Thoracic aorta (tissue), 2 donors: ENCODE data around the gene DUSP15. TPM values are rescaled to one million over a fixed set of nuclear protein-coding genes. Genes with fewer than 3 reads are reported as not detected.

Experiments used
- ATAC-seq: fragments of 150-250 bp; one replicate; pipeline ENCODE4 v1.8.0; 2017; ENCODE audit warnings: low read depth; ENCODE audit not compliant: insufficient number of reproducible peaks, low FRiP score
- DNase-seq: peaks from one replicate; pipeline ENCODE4 v3.0.0-alpha.2; 2020; ENCODE audit warnings: low spot score
- H3K27ac ChIP-seq, 2 donors: fragments of 200-600 bp; sonication (generic); 1 replicate in 1 of 2; 2 replicates in 1 of 2; pipeline ENCODE4 v1.5.1; 2016; ENCODE audit warnings: mild to moderate bottlenecking in 2 of 2, moderate library complexity in 2 of 2
- H3K27me3 ChIP-seq: fragments of 200-600 bp; sonication (generic); replicated peaks from 2 replicates; pipeline ENCODE4 v1.6.0; 2016; ENCODE audit warnings: mild to moderate bottlenecking; ENCODE audit not compliant: insufficient read depth
- H3K36me3 ChIP-seq: fragments of 200-600 bp; sonication (generic); one replicate; pipeline ENCODE4 v1.5.1; 2016
- H3K4me1 ChIP-seq, 2 donors: fragments of 200-600 bp; sonication (generic); 1 replicate in 1 of 2; 2 replicates in 1 of 2; pipeline versions ENCODE4 v1.5.1 to v1.6.0; 2016; ENCODE audit warnings: low read depth in 2 of 2, mild to moderate bottlenecking in 1 of 2; ENCODE audit not compliant: control insufficient read depth in 1 of 2
- H3K4me3 ChIP-seq: fragments of 200-600 bp; sonication (generic); 2 replicates; pipeline ENCODE4 v1.5.1; 2016; ENCODE audit warnings: mild to moderate bottlenecking
- H3K9me3 ChIP-seq: fragments of 200-600 bp; sonication (generic); 2 replicates; pipeline ENCODE4 v1.5.1; 2016
- CTCF ChIP-seq: fragments of 200-600 bp; sonication (generic); IDR thresholded peaks from one replicate; pipeline ENCODE4 v1.5.1; 2019; ENCODE audit warnings: antibody characterized with exemption
- total RNA-seq, 2 donors: library from RNA; depleted of rRNA; stranded (reverse); fragments of >200 nt; gene quantifications; one replicate each; pipeline versions ENCODE4 v1.1.0 to v1.2.3, GENCODE V29; 2016

DUSP15 gene
- total RNA-seq, 2 donors from 2014 or later = 3.9 to 5.6 TPM

- Histone ChIP-seq H3K9me3 (no peaks in the 10 kb centered on the region), H3K27ac (peak overlapping the region; percentile 88 to 92), H3K4me1 (peaks cover 45 to 78% of the 10 kb centered on the region in 2 donors), H3K27me3 (no peaks in the 10 kb centered on the region), H3K36me3 (no peaks in the 10 kb centered on the region), H3K4me3 (no peak overlapping the region)
- no peak for DNase-seq
- no peak for ATAC-seq
- TF ChIP-seq CTCF = no peak
These were observed 56.7 kb downstream of the DUSP15 start for GRCh38 chr20:31813611-31814010.

- TF ChIP-seq CTCF = no peak
- peaks cover 47 to 89% of the 10 kb centered on the region in 2 donors for H3K4me1 ChIP-seq
- H3K36me3 ChIP-seq = no peaks in the 10 kb centered on the region
- ATAC-seq (no peak), DNase-seq (no peak)
- H3K27me3 ChIP-seq = no peaks in the 10 kb centered on the region
- no peak overlapping the region for H3K4me3 ChIP-seq
- H3K9me3 ChIP-seq = no peaks in the 10 kb centered on the region
- peak overlapping the region; percentile 71 to 88 for H3K27ac ChIP-seq
These were observed 58.3 kb downstream of the DUSP15 start for GRCh38 chr20:31811796-31812728.

- Histone ChIP-seq H3K9me3 (no peaks in the 10 kb centered on the region), H3K4me1 (peaks cover 55 to 96% of the 10 kb centered on the region in 2 donors), H3K4me3 (no peak overlapping the region), H3K27ac (peak overlapping the region; percentile 71 to 88), H3K36me3 (no peaks in the 10 kb centered on the region), H3K27me3 (no peaks in the 10 kb centered on the region)
- ATAC-seq (no peak), DNase-seq (no peak)
- no peak for TF ChIP-seq CTCF
These were observed 59.1 kb downstream of the DUSP15 start for GRCh38 chr20:31811198-31811597.

Other genes with a start within 250 kb of the DUSP15 start
- gene COX4I2, start 232.6 kb downstream of the DUSP15 start, total RNA-seq = 1 to 10 TPM in 1 of 2 donors, not detected in 1; 4.9 TPM
- gene BCL2L1, start 147.7 kb downstream of the DUSP15 start, total RNA-seq = 100 to 1,000 TPM; 137 to 187 TPM
- gene TPX2, start 131.2 kb downstream of the DUSP15 start, total RNA-seq = 1 to 10 TPM; 1.5 TPM
- not detected for gene MYLK2, start 51.2 kb downstream of the DUSP15 start, total RNA-seq
- gene FOXS1, start 24.9 kb downstream of the DUSP15 start, total RNA-seq = 10 to 100 TPM; 13.9 to 44.5 TPM
- not detected for gene TTLL9, start 107 bp upstream of the DUSP15 start, total RNA-seq
- gene PDRG1, start 81.5 kb upstream of the DUSP15 start, total RNA-seq = 1 to 10 TPM; 3.0 to 4.7 TPM
- not detected for gene XKR7, start 97.6 kb upstream of the DUSP15 start, total RNA-seq
- 1 to 10 TPM; 2.7 to 6.4 TPM for gene CCM2L, start 139.9 kb upstream of the DUSP15 start, total RNA-seq
- gene HCK, start 181.7 kb upstream of the DUSP15 start, total RNA-seq = 10 to 100 TPM; 29.0 to 38.1 TPM
- 10 to 100 TPM; 33.4 TPM for gene TM9SF4, start 239.2 kb upstream of the DUSP15 start, total RNA-seq